ENCODE results near the gene CT45A5. TPM values are rescaled to one million over a fixed set of nuclear protein-coding genes. Genes with fewer than 3 reads are reported as not detected.
"Not testable (repeated sequence)": the region's sequence is repeated elsewhere in the genome, so short reads cannot be mapped to it uniquely, and the experiment has no call there.

Gene CT45A5, protein sequence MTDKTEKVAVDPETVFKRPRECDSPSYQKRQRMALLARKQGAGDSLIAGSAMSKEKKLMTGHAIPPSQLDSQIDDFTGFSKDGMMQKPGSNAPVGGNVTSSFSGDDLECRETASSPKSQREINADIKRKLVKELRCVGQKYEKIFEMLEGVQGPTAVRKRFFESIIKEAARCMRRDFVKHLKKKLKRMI
- total RNA-seq (2014; rRNA removed; shearing (Covaris generic)) (not detected in 2 replicates), polyA plus RNA-seq (2016; fragmentation: Nextera tagmentation; extraction: Ambion mirVana) (not detected in 2 replicates)

GRCh38 chrX:135785403-135785802 lies at the start of gene CT45A5:
Gene CT45A5 (minus strand): TSS chrX:135785503. CDS start chrX:135781729, 3,774 bp downstream.
- H3K4me2 ChIP-seq (ENCODE audit: unreplicated experiment); in situ Hi-C loops (cut with MboI); H3K9ac ChIP-seq; H3K36me3 ChIP-seq (ENCODE audit: low read depth); H3K9me3 ChIP-seq (ENCODE audit: low read depth); H4K20me1 ChIP-seq (ENCODE audit: insufficient read depth); H3K4me3 ChIP-seq; H2AFZ ChIP-seq; DNase-seq; H3K79me2 ChIP-seq (ENCODE audit: insufficient read depth); H3K27ac ChIP-seq; H3K4me1 ChIP-seq (ENCODE audit: insufficient read depth); H3K27me3 ChIP-seq (replicated peaks; ENCODE audit: insufficient read depth); H3F3A ChIP-seq (ENCODE audit: insufficient read depth); H3K9me2 ChIP-seq (ENCODE audit: insufficient read depth): not testable (repeated sequence)
- WGBS, 2 experiments (ENCODE audit: low coverage in 1 of 2, low lambda C conversion rate in 2 of 2, missing lambda C conversion rate in 2 of 2) = no CpG with 5 or more reads among the region's 16 CpGs

DNA sequence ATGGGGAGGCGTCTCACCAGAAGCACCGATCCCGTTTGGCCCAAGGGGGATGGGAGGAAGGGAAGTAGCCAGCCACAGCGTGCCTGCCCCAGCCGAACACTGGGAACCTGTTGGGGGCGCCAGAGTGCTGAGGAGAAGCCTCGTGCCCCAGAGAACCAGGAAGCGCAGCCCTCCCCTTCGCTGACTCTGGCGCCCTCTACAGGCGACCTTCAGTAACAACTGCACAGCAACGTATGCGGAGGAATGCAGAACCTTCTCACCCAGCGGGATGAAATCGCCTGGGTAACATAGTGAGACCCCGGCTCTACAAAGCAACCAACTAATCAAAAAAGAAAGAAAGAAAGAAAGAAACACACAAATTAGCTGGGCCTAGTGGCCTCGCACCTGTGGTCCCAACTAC lies 34.6 kb upstream of the CT45A5 start, which contains the start of gene CT45A2:
CT45A2 (minus strand) TSS at position 101 of the 400 bp plus-strand sequence. CDS start 3,747 bp downstream, outside the sequence.
- DNase-seq; H4K20me1 ChIP-seq (ENCODE audit: insufficient read depth); H3K79me2 ChIP-seq (ENCODE audit: insufficient read depth); H3K27ac ChIP-seq; in situ Hi-C loops (cut with MboI); H3K36me3 ChIP-seq (ENCODE audit: low read depth); H3K9ac ChIP-seq; H3F3A ChIP-seq (ENCODE audit: insufficient read depth); H3K9me3 ChIP-seq (ENCODE audit: low read depth); H2AFZ ChIP-seq; H3K4me2 ChIP-seq (ENCODE audit: unreplicated experiment); H3K4me3 ChIP-seq; H3K9me2 ChIP-seq (ENCODE audit: insufficient read depth); H3K27me3 ChIP-seq (replicated peaks; ENCODE audit: insufficient read depth); H3K4me1 ChIP-seq (ENCODE audit: insufficient read depth): not testable (repeated sequence)
- WGBS, 2 experiments (ENCODE audit: low coverage in 1 of 2, low lambda C conversion rate in 2 of 2, missing lambda C conversion rate in 2 of 2) = no CpG with 5 or more reads among the region's 17 CpGs

GRCh38 chrX:135802687-135803086 lies 17.4 kb upstream of the CT45A5 start, which contains the start of gene CT45A6:
Gene CT45A6 (minus strand): TSS chrX:135802787. CDS start chrX:135798993, 3,794 bp downstream.
- H3F3A ChIP-seq (ENCODE audit: insufficient read depth); H3K9me3 ChIP-seq (ENCODE audit: low read depth); H3K4me1 ChIP-seq (ENCODE audit: insufficient read depth); H3K4me3 ChIP-seq; H3K27me3 ChIP-seq (replicated peaks; ENCODE audit: insufficient read depth); H3K79me2 ChIP-seq (ENCODE audit: insufficient read depth); DNase-seq; H2AFZ ChIP-seq; H3K9me2 ChIP-seq (ENCODE audit: insufficient read depth); H3K36me3 ChIP-seq (ENCODE audit: low read depth); H4K20me1 ChIP-seq (ENCODE audit: insufficient read depth); H3K4me2 ChIP-seq (ENCODE audit: unreplicated experiment); H3K27ac ChIP-seq; H3K9ac ChIP-seq; in situ Hi-C loops (cut with MboI): not testable (repeated sequence)
- WGBS, 2 experiments (ENCODE audit: low coverage in 1 of 2, low lambda C conversion rate in 2 of 2, missing lambda C conversion rate in 2 of 2) = no CpG with 5 or more reads among the region's 16 CpGs

- H3K4me3 ChIP-seq; in situ Hi-C loops (cut with MboI); H4K20me1 ChIP-seq (ENCODE audit: insufficient read depth); H3K27ac ChIP-seq; H3K4me1 ChIP-seq (ENCODE audit: insufficient read depth); H3K9me3 ChIP-seq (ENCODE audit: low read depth); H3K79me2 ChIP-seq (ENCODE audit: insufficient read depth); DNase-seq; H3K36me3 ChIP-seq (ENCODE audit: low read depth); H3F3A ChIP-seq (ENCODE audit: insufficient read depth); H3K9ac ChIP-seq; H3K9me2 ChIP-seq (ENCODE audit: insufficient read depth); H2AFZ ChIP-seq; H3K27me3 ChIP-seq (replicated peaks; ENCODE audit: insufficient read depth); H3K4me2 ChIP-seq (ENCODE audit: unreplicated experiment): not testable (repeated sequence)
- no CpG with 5 or more reads among the region's 17 CpGs for WGBS, 2 experiments (ENCODE audit: low coverage in 1 of 2, low lambda C conversion rate in 2 of 2, missing lambda C conversion rate in 2 of 2)
Observed at GRCh38 chrX:135768091-135768490, 17.2 kb downstream of the CT45A5 start, which contains the start of gene CT45A3. Gene CT45A3 (minus strand): TSS chrX:135768191. CDS start chrX:135764444, 3,747 bp downstream.

DNA sequence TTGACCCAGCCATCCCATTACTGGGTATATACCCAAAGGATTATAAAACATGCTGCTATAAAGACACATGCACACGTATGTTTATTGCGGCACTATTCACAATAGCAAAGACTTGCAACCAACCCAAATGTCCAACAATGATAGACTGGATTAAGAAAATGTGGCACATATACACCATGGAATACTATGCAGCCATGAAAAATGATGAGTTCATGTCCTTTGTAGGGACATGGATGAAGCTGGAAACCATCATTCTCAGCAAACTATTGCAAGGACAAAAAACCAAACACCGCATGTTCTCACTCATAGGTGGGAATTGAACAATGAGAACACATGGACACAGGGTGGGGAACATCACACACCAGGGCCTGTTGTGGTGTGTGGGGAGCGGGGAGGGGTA lies 40.6 kb downstream of the CT45A5 start:
- H3F3A ChIP-seq (ENCODE audit: insufficient read depth); DNase-seq; H3K27me3 ChIP-seq (replicated peaks; ENCODE audit: insufficient read depth); H4K20me1 ChIP-seq (ENCODE audit: insufficient read depth); H3K36me3 ChIP-seq (ENCODE audit: low read depth); H3K9me2 ChIP-seq (ENCODE audit: insufficient read depth); H3K9ac ChIP-seq; H3K27ac ChIP-seq; H3K4me2 ChIP-seq (ENCODE audit: unreplicated experiment); H3K9me3 ChIP-seq (ENCODE audit: low read depth); H3K4me3 ChIP-seq; H3K79me2 ChIP-seq (ENCODE audit: insufficient read depth); in situ Hi-C loops (cut with MboI); H3K4me1 ChIP-seq (ENCODE audit: insufficient read depth); H2AFZ ChIP-seq: not testable (repeated sequence)
- WGBS, 2 experiments (ENCODE audit: low coverage in 1 of 2, low lambda C conversion rate in 2 of 2, missing lambda C conversion rate in 2 of 2) = 63 to 76% methylated on average over 3 to 4 of the region's 4 CpGs
